ENCODE results near the gene MCM10. TPM values are rescaled to one million over a fixed set of nuclear protein-coding genes. Genes with fewer than 3 reads are reported as not detected.
"Not testable (repeated sequence)": the region's sequence is repeated elsewhere in the genome, so short reads cannot be mapped to it uniquely, and the experiment has no call there.

MCM10 gene
- total and polyA plus RNA-seq, 8 donors: 0.31 to 7.6 (median 2.9) TPM

DNA sequence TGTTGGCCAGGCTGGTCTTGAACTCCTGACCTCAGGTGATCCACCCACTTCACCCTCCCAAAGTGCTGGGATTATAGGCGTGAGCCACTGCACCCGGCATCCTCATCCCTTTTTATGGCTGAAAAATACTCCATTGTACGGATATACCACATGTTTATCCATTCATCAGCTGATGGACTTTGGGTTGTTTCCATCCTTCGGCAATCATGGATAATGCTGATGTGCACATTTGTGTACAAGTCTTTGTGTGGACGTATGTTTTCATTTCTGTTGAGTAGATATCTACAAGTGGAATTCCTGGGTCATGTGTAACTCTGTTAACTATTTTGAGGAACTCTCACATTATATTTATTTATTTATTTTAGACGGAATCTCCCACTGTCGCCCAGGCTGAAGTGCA lies 78.6 kb downstream of the MCM10 start:
- Histone ChIP-seq H3K27me3 (peaks cover 0 to under 1% (median 0%) of the 10 kb centered on the region in 3 donors), H3K36me3 (no peaks in the 10 kb centered on the region), H3K4me1 (no peaks in the 10 kb centered on the region), H3K9me3 (no peaks in the 10 kb centered on the region), H3K4me3 (no peak overlapping the region), H3K27ac (no peak overlapping the region)
- DNase-seq: no peak
- 88 to 93% (median 90%) methylated on average over 7 of the region's 7 CpGs for WGBS, 5 donors
- intact Hi-C loops (cut with DNase I; ENCODE audit: low total_unique reads): no loop called here
- TF ChIP-seq EP300 (IDR thresholded peaks at IDR 0.05) (no peak), POLR2A (IDR thresholded peaks at IDR 0.05) (no peak), POLR2AphosphoS5 (IDR thresholded peaks at IDR 0.05) (no peak)
- TF ChIP-seq, protein P1, sequence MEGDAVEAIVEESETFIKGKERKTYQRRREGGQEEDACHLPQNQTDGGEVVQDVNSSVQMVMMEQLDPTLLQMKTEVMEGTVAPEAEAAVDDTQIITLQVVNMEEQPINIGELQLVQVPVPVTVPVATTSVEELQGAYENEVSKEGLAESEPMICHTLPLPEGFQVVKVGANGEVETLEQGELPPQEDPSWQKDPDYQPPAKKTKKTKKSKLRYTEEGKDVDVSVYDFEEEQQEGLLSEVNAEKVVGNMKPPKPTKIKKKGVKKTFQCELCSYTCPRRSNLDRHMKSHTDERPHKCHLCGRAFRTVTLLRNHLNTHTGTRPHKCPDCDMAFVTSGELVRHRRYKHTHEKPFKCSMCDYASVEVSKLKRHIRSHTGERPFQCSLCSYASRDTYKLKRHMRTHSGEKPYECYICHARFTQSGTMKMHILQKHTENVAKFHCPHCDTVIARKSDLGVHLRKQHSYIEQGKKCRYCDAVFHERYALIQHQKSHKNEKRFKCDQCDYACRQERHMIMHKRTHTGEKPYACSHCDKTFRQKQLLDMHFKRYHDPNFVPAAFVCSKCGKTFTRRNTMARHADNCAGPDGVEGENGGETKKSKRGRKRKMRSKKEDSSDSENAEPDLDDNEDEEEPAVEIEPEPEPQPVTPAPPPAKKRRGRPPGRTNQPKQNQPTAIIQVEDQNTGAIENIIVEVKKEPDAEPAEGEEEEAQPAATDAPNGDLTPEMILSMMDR (IDR thresholded peaks at IDR 0.05): no peak

DNA sequence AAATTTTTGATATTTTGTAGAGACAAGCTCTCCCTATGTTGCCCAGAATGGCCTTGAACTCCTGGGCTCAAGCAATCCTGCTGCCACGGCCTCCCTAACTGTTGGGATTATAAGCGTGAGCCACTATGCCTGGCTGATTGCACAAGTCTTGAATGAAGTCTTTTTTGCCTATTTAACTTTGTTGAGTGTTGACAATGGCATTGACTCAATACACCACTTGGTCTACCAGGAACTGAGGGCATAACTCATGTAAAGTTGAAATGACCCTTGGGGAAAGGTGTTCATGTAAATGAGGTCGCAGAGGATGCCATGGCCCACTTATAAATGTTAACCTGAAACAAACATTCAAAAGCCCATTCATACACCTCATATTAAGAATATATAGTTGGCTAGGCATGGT lies 80.3 kb downstream of the MCM10 start:
- WGBS, 5 donors: 62 to 90% (median 84%) methylated on average over 3 of the region's 3 CpGs
- Histone ChIP-seq H3K9me3 (no peaks in the 10 kb centered on the region), H3K27me3 (no peaks in the 10 kb centered on the region), H3K4me1 (no peaks in the 10 kb centered on the region), H3K27ac (no peak overlapping the region), H3K4me3 (no peak overlapping the region), H3K36me3 (no peaks in the 10 kb centered on the region)
- intact Hi-C loops (cut with DNase I; ENCODE audit: low total_unique reads): no loop called here
- no peak for DNase-seq
- no peak for TF ChIP-seq POLR2A (IDR thresholded peaks at IDR 0.05)
- no peak for TF ChIP-seq POLR2AphosphoS5 (IDR thresholded peaks at IDR 0.05)
- TF ChIP-seq EP300 (IDR thresholded peaks at IDR 0.05): no peak
- TF ChIP-seq, protein P1 (IDR thresholded peaks at IDR 0.05): no peak

- H3K36me3 ChIP-seq; H3K4me1 ChIP-seq; H3K27me3 ChIP-seq; H3K4me3 ChIP-seq; intact Hi-C loops (cut with DNase I; ENCODE audit: low total_unique reads); DNase-seq; H3K9me3 ChIP-seq; H3K27ac ChIP-seq: not testable (repeated sequence)
- 89 to 98% (median 96%) methylated on average over 5 of the region's 5 CpGs for WGBS, 5 donors
Observed at GRCh38 chr10:13242260-13242659, 80.9 kb downstream of the MCM10 start.

DNA sequence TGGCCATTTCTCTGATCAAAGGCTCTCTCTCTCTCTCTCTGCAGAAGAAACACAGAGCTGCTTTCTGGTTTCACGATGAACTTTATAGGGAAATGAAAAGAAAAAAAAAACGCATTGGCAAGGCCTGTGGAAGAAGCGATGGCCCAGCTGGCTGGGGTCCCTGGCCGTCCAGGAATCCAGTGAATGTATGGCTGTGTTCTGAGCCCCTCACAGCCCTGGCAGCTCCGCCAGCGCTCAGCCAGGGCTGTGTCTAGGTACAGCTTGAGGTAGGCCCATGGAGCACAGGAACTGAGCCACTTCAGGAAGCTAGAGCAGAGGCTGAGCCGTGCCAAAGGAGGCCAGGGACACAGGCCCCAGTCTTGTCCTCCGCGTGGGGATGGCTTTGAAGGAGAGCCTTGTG lies 85.9 kb downstream of the MCM10 start:
- WGBS, 5 donors: 61 to 78% (median 70%) methylated on average over 9 of the region's 9 CpGs
- Histone ChIP-seq H3K4me3 (no peak overlapping the region), H3K9me3 (no peaks in the 10 kb centered on the region), H3K4me1 (no peaks in the 10 kb centered on the region), H3K27me3 (no peaks in the 10 kb centered on the region), H3K36me3 (no peaks in the 10 kb centered on the region), H3K27ac (no peak overlapping the region)
- no peak for TF ChIP-seq POLR2A (IDR thresholded peaks at IDR 0.05)
- no peak for TF ChIP-seq EP300 (IDR thresholded peaks at IDR 0.05)
- TF ChIP-seq, protein P1 (IDR thresholded peaks at IDR 0.05): no peak
- no peak for TF ChIP-seq POLR2AphosphoS5 (IDR thresholded peaks at IDR 0.05)
- no peak for DNase-seq
- intact Hi-C loops (cut with DNase I; ENCODE audit: low total_unique reads): no loop called here

- no peak for DNase-seq
- TF ChIP-seq, protein P1 (IDR thresholded peaks at IDR 0.05): no peak
- TF ChIP-seq POLR2AphosphoS5 (IDR thresholded peaks at IDR 0.05) (no peak), EP300 (IDR thresholded peaks at IDR 0.05) (no peak), POLR2A (IDR thresholded peaks at IDR 0.05) (no peak)
- Histone ChIP-seq H3K4me3 (no peak overlapping the region), H3K9me3 (no peaks in the 10 kb centered on the region), H3K27ac (no peak overlapping the region), H3K36me3 (no peaks in the 10 kb centered on the region), H3K27me3 (no peaks in the 10 kb centered on the region), H3K4me1 (no peaks in the 10 kb centered on the region)
- intact Hi-C loops (cut with DNase I; ENCODE audit: low total_unique reads): no loop called here
- WGBS, 5 donors: 88 to 98% (median 96%) methylated on average over 4 of the region's 4 CpGs
Observed at GRCh38 chr10:13247784-13248183, 86.4 kb downstream of the MCM10 start.
